ENCODE measurements around the gene TGM3.
"Not testable (repeated sequence)": the region's sequence is repeated elsewhere in the genome, so short reads cannot be mapped to it uniquely, and the experiment has no call there.

The TGM3 gene

GRCh38 chr20:2295886-2296515 is at the start of gene TGM3:
TSS of gene TGM3 (plus strand) at chr20:2296001. CDS start at chr20:2296064, 63 bp downstream.
- DNase-seq (ENCODE audit: low read depth in 2 of 3, low spot score in 1 of 3): no peak

- DNase-seq (ENCODE audit: low read depth in 2 of 3, low spot score in 1 of 3): no peak
These were observed 49.7 kb upstream of the TGM3 start for GRCh38 chr20:2246069-2246491.

GRCh38 chr20:2248837-2249236 is 47.0 kb upstream of the TGM3 start:
- DNase-seq (ENCODE audit: low read depth in 2 of 3, low spot score in 1 of 3): no peak

- DNase-seq (ENCODE audit: low read depth in 2 of 3, low spot score in 1 of 3): no peak
These were observed 45.9 kb upstream of the TGM3 start for GRCh38 chr20:2249935-2250334.

- no peak for DNase-seq (ENCODE audit: low read depth in 2 of 3, low spot score in 1 of 3)
These were observed 43.3 kb upstream of the TGM3 start for GRCh38 chr20:2252419-2252997.

- no peak for DNase-seq (ENCODE audit: low read depth in 2 of 3, low spot score in 1 of 3)
These were observed 42.5 kb upstream of the TGM3 start for GRCh38 chr20:2253256-2253655.

- DNase-seq (ENCODE audit: low read depth in 2 of 3, low spot score in 1 of 3): no peak
These were observed 41.5 kb upstream of the TGM3 start for GRCh38 chr20:2254333-2254732.

- DNase-seq (ENCODE audit: low read depth in 2 of 3, low spot score in 1 of 3): no peak
These were observed 39.8 kb upstream of the TGM3 start for GRCh38 chr20:2255926-2256531.

GRCh38 chr20:2259731-2260130 is 36.1 kb upstream of the TGM3 start:
- no peak for DNase-seq (ENCODE audit: low read depth in 2 of 3, low spot score in 1 of 3)

- no peak for DNase-seq (ENCODE audit: low read depth in 2 of 3, low spot score in 1 of 3)
These were observed 35.6 kb upstream of the TGM3 start for GRCh38 chr20:2260250-2260649.

- DNase-seq (ENCODE audit: low read depth in 2 of 3, low spot score in 1 of 3): no peak
These were observed 34.7 kb upstream of the TGM3 start for GRCh38 chr20:2261046-2261485.

GRCh38 chr20:2261629-2262028 is 34.2 kb upstream of the TGM3 start:
- DNase-seq (ENCODE audit: low read depth in 2 of 3, low spot score in 1 of 3): no peak

GRCh38 chr20:2264118-2264517 is 31.7 kb upstream of the TGM3 start:
- DNase-seq (ENCODE audit: low read depth in 2 of 3, low spot score in 1 of 3): no peak

GRCh38 chr20:2264621-2265374 is 31.0 kb upstream of the TGM3 start:
- not testable (repeated sequence) for DNase-seq (ENCODE audit: low read depth in 2 of 3, low spot score in 1 of 3)

- no peak for DNase-seq (ENCODE audit: low read depth in 2 of 3, low spot score in 1 of 3)
These were observed 22.0 kb upstream of the TGM3 start for GRCh38 chr20:2273634-2274302.

GRCh38 chr20:2276015-2276414 is 19.8 kb upstream of the TGM3 start:
- no peak for DNase-seq (ENCODE audit: low read depth in 2 of 3, low spot score in 1 of 3)

- no peak for DNase-seq (ENCODE audit: low read depth in 2 of 3, low spot score in 1 of 3)
These were observed 16.5 kb upstream of the TGM3 start for GRCh38 chr20:2279253-2279779.

GRCh38 chr20:2280082-2280481 is 15.7 kb upstream of the TGM3 start:
- no peak for DNase-seq (ENCODE audit: low read depth in 2 of 3, low spot score in 1 of 3)

- DNase-seq (ENCODE audit: low read depth in 2 of 3, low spot score in 1 of 3): no peak
These were observed 14.2 kb upstream of the TGM3 start for GRCh38 chr20:2281563-2281962.

GRCh38 chr20:2282181-2282580 is 13.6 kb upstream of the TGM3 start:
- no peak for DNase-seq (ENCODE audit: low read depth in 2 of 3, low spot score in 1 of 3)
